Fibroblast of lung (primary cell): Measurements from ENCODE around the gene FOXL2NB.

Experiments used
- EZH2 ChIP-seq: IDR thresholded peaks from 2 replicates; pipeline ENCODE4 v1.5.1; 2012; ENCODE audit warnings: low read length, control low read depth, mild to moderate bottlenecking; ENCODE audit errors: missing control alignments
- TF ChIP-seq, protein P1 (sequence below), 2 donors: IDR thresholded peaks in 1 of 2; conservative IDR thresholded peaks in 1 of 2; 1 replicate in 1 of 2; 2 replicates in 1 of 2; pipeline ENCODE4 v1.5.1; 2011 to 2012; ENCODE audit warnings: low read length in 2 of 2, control low read depth in 1 of 2, inconsistent platforms in 1 of 2, low read depth in 1 of 2, mild to moderate bottlenecking in 1 of 2

DNA sequence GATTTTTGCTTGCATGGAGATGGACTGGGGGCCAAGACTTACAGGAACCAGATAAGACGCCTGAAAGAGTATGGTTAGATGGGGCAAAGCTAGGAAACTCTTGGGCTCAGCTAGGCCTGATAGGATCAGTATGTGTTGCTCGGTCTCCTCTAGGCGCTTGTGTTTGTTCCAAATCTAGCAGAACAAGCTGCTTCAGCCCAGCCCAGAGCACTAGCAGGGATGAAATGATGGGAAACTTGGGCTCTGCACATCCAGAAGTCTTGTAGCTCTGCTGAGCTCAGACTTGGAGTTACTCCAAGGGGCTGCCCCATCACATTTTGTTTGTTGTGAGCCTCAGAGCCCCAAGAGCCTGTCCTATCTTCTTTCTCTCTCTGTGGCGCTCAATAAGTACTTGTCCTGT lies 34.8 kb upstream of the FOXL2NB start:
- TF ChIP-seq, protein P1, sequence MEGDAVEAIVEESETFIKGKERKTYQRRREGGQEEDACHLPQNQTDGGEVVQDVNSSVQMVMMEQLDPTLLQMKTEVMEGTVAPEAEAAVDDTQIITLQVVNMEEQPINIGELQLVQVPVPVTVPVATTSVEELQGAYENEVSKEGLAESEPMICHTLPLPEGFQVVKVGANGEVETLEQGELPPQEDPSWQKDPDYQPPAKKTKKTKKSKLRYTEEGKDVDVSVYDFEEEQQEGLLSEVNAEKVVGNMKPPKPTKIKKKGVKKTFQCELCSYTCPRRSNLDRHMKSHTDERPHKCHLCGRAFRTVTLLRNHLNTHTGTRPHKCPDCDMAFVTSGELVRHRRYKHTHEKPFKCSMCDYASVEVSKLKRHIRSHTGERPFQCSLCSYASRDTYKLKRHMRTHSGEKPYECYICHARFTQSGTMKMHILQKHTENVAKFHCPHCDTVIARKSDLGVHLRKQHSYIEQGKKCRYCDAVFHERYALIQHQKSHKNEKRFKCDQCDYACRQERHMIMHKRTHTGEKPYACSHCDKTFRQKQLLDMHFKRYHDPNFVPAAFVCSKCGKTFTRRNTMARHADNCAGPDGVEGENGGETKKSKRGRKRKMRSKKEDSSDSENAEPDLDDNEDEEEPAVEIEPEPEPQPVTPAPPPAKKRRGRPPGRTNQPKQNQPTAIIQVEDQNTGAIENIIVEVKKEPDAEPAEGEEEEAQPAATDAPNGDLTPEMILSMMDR (conservative IDR thresholded peaks at IDR 0.05 in 1 of 2, IDR thresholded peaks at IDR 0.05 in 1 of 2; ENCODE audit: low read depth in 1 of 2, low read length in 2 of 2) = no peak
- no peak for TF ChIP-seq EZH2
